Inferior parietal cortex (tissue), 1 donor: ENCODE measurements around the gene SPSB1.

ENCODE experiments used
- DNase-seq: peaks from one replicate; pipeline ENCODE4 v3.0.0-alpha.2; 2016; ENCODE audit errors: extremely low spot score

Gene SPSB1

GRCh38 chr1:9389968-9390367 is 97.3 kb downstream of the SPSB1 start:
- no peak for DNase-seq

- DNase-seq: no peak
Measured at GRCh38 chr1:9391620-9392019, 98.9 kb downstream of the SPSB1 start.

- no peak for DNase-seq
Measured at GRCh38 chr1:9394010-9394409, 101.3 kb downstream of the SPSB1 start.

- no peak for DNase-seq
Measured at GRCh38 chr1:9395018-9395417, 102.3 kb downstream of the SPSB1 start.

- no peak for DNase-seq
Measured at GRCh38 chr1:9397047-9397446, 104.4 kb downstream of the SPSB1 start.

- no peak for DNase-seq
Measured at GRCh38 chr1:9397997-9398526, 105.4 kb downstream of the SPSB1 start.

- no peak for DNase-seq
Measured at GRCh38 chr1:9399510-9400424, 107.1 kb downstream of the SPSB1 start.

GRCh38 chr1:9400425-9401079 is 107.9 kb downstream of the SPSB1 start:
- DNase-seq: no peak

- DNase-seq: no peak
Measured at GRCh38 chr1:9401080-9401453, 108.4 kb downstream of the SPSB1 start.

GRCh38 chr1:9402256-9402616 is 109.5 kb downstream of the SPSB1 start:
- no peak for DNase-seq

GRCh38 chr1:9402717-9403225 is 110.1 kb downstream of the SPSB1 start:
- DNase-seq: no peak

- no peak for DNase-seq
Measured at GRCh38 chr1:9404117-9404914, 111.6 kb downstream of the SPSB1 start.

- DNase-seq: no peak
Measured at GRCh38 chr1:9406111-9406510, 113.4 kb downstream of the SPSB1 start.

- no peak for DNase-seq
Measured at GRCh38 chr1:9410737-9411297, 118.1 kb downstream of the SPSB1 start.

- DNase-seq: no peak
Measured at GRCh38 chr1:9413071-9413876, 120.6 kb downstream of the SPSB1 start.

GRCh38 chr1:9413877-9414213 is 121.2 kb downstream of the SPSB1 start:
- no peak for DNase-seq

GRCh38 chr1:9416506-9416905 is 123.8 kb downstream of the SPSB1 start:
- DNase-seq: no peak

- no peak for DNase-seq
Measured at GRCh38 chr1:9416918-9417500, 124.3 kb downstream of the SPSB1 start.

GRCh38 chr1:9417695-9418094 is 125.0 kb downstream of the SPSB1 start:
- no peak for DNase-seq

GRCh38 chr1:9418851-9419250 is 126.2 kb downstream of the SPSB1 start:
- no peak for DNase-seq
